ENCODE results near the gene CDH4.

Gene CDH4

GRCh38 chr20:61500791-61501321 is 248.8 kb downstream of the CDH4 start:
- DNase-seq (ENCODE audit: low read depth), result no peak
- H3K4me3 ChIP-seq (ENCODE audit: low read depth, low read length), result no peak overlapping the region
- TF ChIP-seq, protein P1, sequence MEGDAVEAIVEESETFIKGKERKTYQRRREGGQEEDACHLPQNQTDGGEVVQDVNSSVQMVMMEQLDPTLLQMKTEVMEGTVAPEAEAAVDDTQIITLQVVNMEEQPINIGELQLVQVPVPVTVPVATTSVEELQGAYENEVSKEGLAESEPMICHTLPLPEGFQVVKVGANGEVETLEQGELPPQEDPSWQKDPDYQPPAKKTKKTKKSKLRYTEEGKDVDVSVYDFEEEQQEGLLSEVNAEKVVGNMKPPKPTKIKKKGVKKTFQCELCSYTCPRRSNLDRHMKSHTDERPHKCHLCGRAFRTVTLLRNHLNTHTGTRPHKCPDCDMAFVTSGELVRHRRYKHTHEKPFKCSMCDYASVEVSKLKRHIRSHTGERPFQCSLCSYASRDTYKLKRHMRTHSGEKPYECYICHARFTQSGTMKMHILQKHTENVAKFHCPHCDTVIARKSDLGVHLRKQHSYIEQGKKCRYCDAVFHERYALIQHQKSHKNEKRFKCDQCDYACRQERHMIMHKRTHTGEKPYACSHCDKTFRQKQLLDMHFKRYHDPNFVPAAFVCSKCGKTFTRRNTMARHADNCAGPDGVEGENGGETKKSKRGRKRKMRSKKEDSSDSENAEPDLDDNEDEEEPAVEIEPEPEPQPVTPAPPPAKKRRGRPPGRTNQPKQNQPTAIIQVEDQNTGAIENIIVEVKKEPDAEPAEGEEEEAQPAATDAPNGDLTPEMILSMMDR (IDR thresholded peaks at IDR 0.05; ENCODE audit: control insufficient read depth, extremely low read depth, insufficient read depth), result no peak

GRCh38 chr20:61502433-61502832 is 250.4 kb downstream of the CDH4 start:
- TF ChIP-seq, protein P1 (IDR thresholded peaks at IDR 0.05; ENCODE audit: control insufficient read depth, extremely low read depth, insufficient read depth), result no peak
- H3K4me3 ChIP-seq (ENCODE audit: low read depth, low read length), result no peak overlapping the region
- DNase-seq (ENCODE audit: low read depth), result no peak

- H3K4me3 ChIP-seq (ENCODE audit: low read depth, low read length), result no peak overlapping the region
- DNase-seq (ENCODE audit: low read depth), result no peak
- TF ChIP-seq, protein P1 (IDR thresholded peaks at IDR 0.05; ENCODE audit: control insufficient read depth, extremely low read depth, insufficient read depth), result no peak
Observed at GRCh38 chr20:61503106-61503505, 251.0 kb downstream of the CDH4 start.

DNA sequence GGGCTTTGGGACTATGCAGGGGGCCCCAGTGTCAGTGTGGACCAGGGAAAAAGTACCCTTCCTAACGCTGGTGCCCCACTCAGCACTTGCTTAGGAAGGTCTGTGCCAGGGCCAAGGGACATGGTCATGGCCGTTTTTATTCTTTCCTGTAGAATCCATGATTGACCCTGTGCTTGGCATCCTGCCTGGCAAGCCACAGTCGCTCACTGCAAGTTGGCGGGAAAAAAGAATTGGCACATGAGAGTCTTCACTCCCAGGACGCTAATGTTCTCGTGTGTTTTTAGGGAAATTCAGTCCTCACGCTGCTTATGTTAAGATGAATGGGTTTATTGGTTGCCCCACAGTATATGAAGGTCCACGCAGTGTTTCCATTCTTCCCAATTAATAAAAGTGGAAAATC is 253.4 kb downstream of the CDH4 start:
- no peak overlapping the region for H3K4me3 ChIP-seq (ENCODE audit: low read depth, low read length)
- no peak for DNase-seq (ENCODE audit: low read depth)

GRCh38 chr20:61507778-61508177 is 255.7 kb downstream of the CDH4 start:
- TF ChIP-seq, protein P1 (IDR thresholded peaks at IDR 0.05; ENCODE audit: control insufficient read depth, extremely low read depth, insufficient read depth), result no peak
- no peak overlapping the region for H3K4me3 ChIP-seq (ENCODE audit: low read depth, low read length)
- DNase-seq (ENCODE audit: low read depth), result no peak

More for the DNA sequence above, 253.4 kb downstream of the CDH4 start:
- TF ChIP-seq, protein P1 (IDR thresholded peaks at IDR 0.05; ENCODE audit: control insufficient read depth, extremely low read depth, insufficient read depth), result no peak

DNA sequence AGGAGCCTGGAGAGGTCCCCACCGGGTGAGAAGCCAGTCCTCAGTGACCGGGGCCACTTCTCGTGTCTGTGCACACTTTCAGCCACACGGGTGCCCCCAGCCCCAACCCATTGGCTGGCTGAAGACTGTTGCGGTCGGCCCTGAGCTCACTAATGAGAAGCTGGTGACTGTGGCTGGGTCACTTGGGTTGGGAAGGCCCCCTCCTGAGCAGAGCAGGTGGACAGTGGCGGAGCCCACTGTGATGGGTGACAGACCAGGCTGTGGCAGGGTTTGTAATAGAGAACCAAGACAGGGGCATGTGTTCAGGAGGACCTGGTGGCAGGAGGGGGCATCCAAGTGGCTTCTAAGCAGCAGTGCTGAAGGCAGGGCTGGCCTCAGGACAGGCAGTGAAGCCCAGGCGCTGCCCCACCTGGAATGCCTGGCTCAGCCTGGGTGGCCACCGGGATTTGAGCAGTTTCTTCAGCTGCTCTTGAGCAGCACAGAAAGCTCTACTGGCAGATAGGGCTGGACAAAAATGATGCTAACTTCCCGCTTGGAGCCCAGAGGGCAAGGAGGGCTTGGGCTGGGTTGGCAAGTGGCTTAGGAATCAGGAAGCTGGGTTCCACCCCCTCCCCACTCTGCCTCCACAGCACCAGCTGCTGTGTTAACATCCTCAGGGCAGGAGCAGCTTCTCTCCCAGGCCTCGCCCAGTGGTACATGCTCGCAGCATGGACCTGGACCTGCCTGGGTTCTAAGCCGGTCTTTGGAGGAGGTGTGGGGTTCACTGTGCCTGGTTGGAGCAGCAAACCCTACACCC is 256.4 kb downstream of the CDH4 start:
- H3K4me3 ChIP-seq (ENCODE audit: low read depth, low read length), result no peak overlapping the region
- no peak for DNase-seq (ENCODE audit: low read depth)
- TF ChIP-seq, protein P1 (IDR thresholded peaks at IDR 0.05; ENCODE audit: control insufficient read depth, extremely low read depth, insufficient read depth), result no peak

Data from LNCaP clone FGC (cell line).